ENCODE results near the gene KCNMA1.

KCNMA1 gene

GRCh38 chr10:77410523-77410922 lies 227.1 kb downstream of the KCNMA1 start:
- Histone ChIP-seq H3K9me3 (ENCODE audit: control insufficient read depth, low read depth, low read length) (no peaks in the 10 kb centered on the region), H3K27ac (ENCODE audit: low read length) (no peak overlapping the region), H3K27me3 (ENCODE audit: control insufficient read depth, insufficient read depth, low read length) (peaks cover 7% of the 10 kb centered on the region)

GRCh38 chr10:77409697-77410471 lies 227.7 kb downstream of the KCNMA1 start:
- H3K4me1 ChIP-seq (ENCODE audit: control insufficient read depth, low read depth, low read length) = peaks cover 4% of the 10 kb centered on the region
- H3K27ac ChIP-seq (ENCODE audit: low read length) = no peak overlapping the region

More at GRCh38 chr10:77410523-77410922, 227.1 kb downstream of the KCNMA1 start:
- Histone ChIP-seq H3K4me3 (ENCODE audit: low read length) (no peak overlapping the region), H3K4me1 (ENCODE audit: control insufficient read depth, low read depth, low read length) (peaks cover under 1% of the 10 kb centered on the region), H3K36me3 (ENCODE audit: control insufficient read depth, low read depth, low read length) (no peaks in the 10 kb centered on the region), H3K9ac (ENCODE audit: low read length) (no peak overlapping the region)

GRCh38 chr10:77408259-77408658 lies 229.3 kb downstream of the KCNMA1 start:
- Histone ChIP-seq H3K36me3 (ENCODE audit: control insufficient read depth, low read depth, low read length) (no peaks in the 10 kb centered on the region), H3K27me3 (ENCODE audit: control insufficient read depth, insufficient read depth, low read length) (peaks cover 7% of the 10 kb centered on the region), H3K4me1 (ENCODE audit: control insufficient read depth, low read depth, low read length) (peaks cover 4% of the 10 kb centered on the region), H3K27ac (ENCODE audit: low read length) (no peak overlapping the region), H3K9me3 (ENCODE audit: control insufficient read depth, low read depth, low read length) (no peaks in the 10 kb centered on the region), H3K4me3 (ENCODE audit: low read length) (no peak overlapping the region), H3K9ac (ENCODE audit: low read length) (no peak overlapping the region)

More at GRCh38 chr10:77409697-77410471, 227.7 kb downstream of the KCNMA1 start:
- H3K27me3 ChIP-seq (ENCODE audit: control insufficient read depth, insufficient read depth, low read length) = peaks cover 7% of the 10 kb centered on the region
- no peaks in the 10 kb centered on the region for H3K9me3 ChIP-seq (ENCODE audit: control insufficient read depth, low read depth, low read length)
- H3K36me3 ChIP-seq (ENCODE audit: control insufficient read depth, low read depth, low read length) = no peaks in the 10 kb centered on the region
- no peak overlapping the region for H3K4me3 ChIP-seq (ENCODE audit: low read length)
- H3K9ac ChIP-seq (ENCODE audit: low read length) = no peak overlapping the region

GRCh38 chr10:77406764-77407430 lies 230.7 kb downstream of the KCNMA1 start:
- peaks cover 4% of the 10 kb centered on the region for H3K4me1 ChIP-seq (ENCODE audit: control insufficient read depth, low read depth, low read length)
- H3K27ac ChIP-seq (ENCODE audit: low read length) = no peak overlapping the region
- H3K4me3 ChIP-seq (ENCODE audit: low read length) = no peak overlapping the region
- H3K27me3 ChIP-seq (ENCODE audit: control insufficient read depth, insufficient read depth, low read length) = peaks cover 7% of the 10 kb centered on the region
- no peaks in the 10 kb centered on the region for H3K36me3 ChIP-seq (ENCODE audit: control insufficient read depth, low read depth, low read length)
- H3K9me3 ChIP-seq (ENCODE audit: control insufficient read depth, low read depth, low read length) = no peaks in the 10 kb centered on the region
- no peak overlapping the region for H3K9ac ChIP-seq (ENCODE audit: low read length)

GRCh38 chr10:77405771-77406241 lies 231.8 kb downstream of the KCNMA1 start:
- no peaks in the 10 kb centered on the region for H3K9me3 ChIP-seq (ENCODE audit: control insufficient read depth, low read depth, low read length)
- H3K36me3 ChIP-seq (ENCODE audit: control insufficient read depth, low read depth, low read length) = no peaks in the 10 kb centered on the region
- H3K9ac ChIP-seq (ENCODE audit: low read length) = no peak overlapping the region
- peaks cover 4% of the 10 kb centered on the region for H3K4me1 ChIP-seq (ENCODE audit: control insufficient read depth, low read depth, low read length)
- H3K27me3 ChIP-seq (ENCODE audit: control insufficient read depth, insufficient read depth, low read length) = peaks cover 7% of the 10 kb centered on the region
- H3K27ac ChIP-seq (ENCODE audit: low read length) = no peak overlapping the region
- H3K4me3 ChIP-seq (ENCODE audit: low read length) = no peak overlapping the region

- Histone ChIP-seq H3K36me3 (ENCODE audit: control insufficient read depth, low read depth, low read length) (no peaks in the 10 kb centered on the region), H3K4me1 (ENCODE audit: control insufficient read depth, low read depth, low read length) (peaks cover 4% of the 10 kb centered on the region), H3K9ac (ENCODE audit: low read length) (no peak overlapping the region), H3K27ac (ENCODE audit: low read length) (no peak overlapping the region), H3K27me3 (ENCODE audit: control insufficient read depth, insufficient read depth, low read length) (peaks cover 7% of the 10 kb centered on the region), H3K4me3 (ENCODE audit: low read length) (no peak overlapping the region), H3K9me3 (ENCODE audit: control insufficient read depth, low read depth, low read length) (no peaks in the 10 kb centered on the region)
Observed at GRCh38 chr10:77404810-77405209, 232.8 kb downstream of the KCNMA1 start.

GRCh38 chr10:77403761-77404160 lies 233.8 kb downstream of the KCNMA1 start:
- no peak overlapping the region for H3K4me3 ChIP-seq (ENCODE audit: low read length)
- no peaks in the 10 kb centered on the region for H3K36me3 ChIP-seq (ENCODE audit: control insufficient read depth, low read depth, low read length)
- no peak overlapping the region for H3K9ac ChIP-seq (ENCODE audit: low read length)
- H3K9me3 ChIP-seq (ENCODE audit: control insufficient read depth, low read depth, low read length) = no peaks in the 10 kb centered on the region
- no peak overlapping the region for H3K27ac ChIP-seq (ENCODE audit: low read length)
- H3K4me1 ChIP-seq (ENCODE audit: control insufficient read depth, low read depth, low read length) = peaks cover 4% of the 10 kb centered on the region
- peaks cover 7% of the 10 kb centered on the region for H3K27me3 ChIP-seq (ENCODE audit: control insufficient read depth, insufficient read depth, low read length)

GRCh38 chr10:77401683-77402082 lies 235.9 kb downstream of the KCNMA1 start:
- Histone ChIP-seq H3K9me3 (ENCODE audit: control insufficient read depth, low read depth, low read length) (no peaks in the 10 kb centered on the region), H3K27me3 (ENCODE audit: control insufficient read depth, insufficient read depth, low read length) (peaks cover 7% of the 10 kb centered on the region), H3K36me3 (ENCODE audit: control insufficient read depth, low read depth, low read length) (no peaks in the 10 kb centered on the region), H3K4me3 (ENCODE audit: low read length) (no peak overlapping the region), H3K9ac (ENCODE audit: low read length) (no peak overlapping the region), H3K27ac (ENCODE audit: low read length) (no peak overlapping the region), H3K4me1 (ENCODE audit: control insufficient read depth, low read depth, low read length) (peaks cover 4% of the 10 kb centered on the region)

GRCh38 chr10:77400033-77400432 lies 237.6 kb downstream of the KCNMA1 start:
- Histone ChIP-seq H3K36me3 (ENCODE audit: control insufficient read depth, low read depth, low read length) (no peaks in the 10 kb centered on the region), H3K27ac (ENCODE audit: low read length) (no peak overlapping the region)

GRCh38 chr10:77398986-77399755 lies 238.4 kb downstream of the KCNMA1 start:
- Histone ChIP-seq H3K27me3 (ENCODE audit: control insufficient read depth, insufficient read depth, low read length) (no peaks in the 10 kb centered on the region), H3K27ac (ENCODE audit: low read length) (no peak overlapping the region), H3K36me3 (ENCODE audit: control insufficient read depth, low read depth, low read length) (no peaks in the 10 kb centered on the region), H3K4me1 (ENCODE audit: control insufficient read depth, low read depth, low read length) (no peaks in the 10 kb centered on the region), H3K9ac (ENCODE audit: low read length) (no peak overlapping the region), H3K9me3 (ENCODE audit: control insufficient read depth, low read depth, low read length) (no peaks in the 10 kb centered on the region), H3K4me3 (ENCODE audit: low read length) (no peak overlapping the region)

More at GRCh38 chr10:77400033-77400432, 237.6 kb downstream of the KCNMA1 start:
- no peaks in the 10 kb centered on the region for H3K9me3 ChIP-seq (ENCODE audit: control insufficient read depth, low read depth, low read length)
- H3K4me1 ChIP-seq (ENCODE audit: control insufficient read depth, low read depth, low read length) = no peaks in the 10 kb centered on the region
- H3K9ac ChIP-seq (ENCODE audit: low read length) = no peak overlapping the region
- H3K27me3 ChIP-seq (ENCODE audit: control insufficient read depth, insufficient read depth, low read length) = no peaks in the 10 kb centered on the region
- H3K4me3 ChIP-seq (ENCODE audit: low read length) = no peak overlapping the region

GRCh38 chr10:77398558-77398957 lies 239.1 kb downstream of the KCNMA1 start:
- no peak overlapping the region for H3K27ac ChIP-seq (ENCODE audit: low read length)
- no peaks in the 10 kb centered on the region for H3K4me1 ChIP-seq (ENCODE audit: control insufficient read depth, low read depth, low read length)

More at GRCh38 chr10:77398558-77398957, 239.1 kb downstream of the KCNMA1 start:
- H3K9ac ChIP-seq (ENCODE audit: low read length) = no peak overlapping the region
- no peaks in the 10 kb centered on the region for H3K9me3 ChIP-seq (ENCODE audit: control insufficient read depth, low read depth, low read length)
- H3K4me3 ChIP-seq (ENCODE audit: low read length) = no peak overlapping the region
- no peaks in the 10 kb centered on the region for H3K36me3 ChIP-seq (ENCODE audit: control insufficient read depth, low read depth, low read length)
- H3K27me3 ChIP-seq (ENCODE audit: control insufficient read depth, insufficient read depth, low read length) = no peaks in the 10 kb centered on the region

Data from iPS-18a (cell line).